ENCODE results near the gene SLC27A1.
"Not testable (repeated sequence)": the region's sequence is repeated elsewhere in the genome, so short reads cannot be mapped to it uniquely, and the experiment has no call there.

DNA sequence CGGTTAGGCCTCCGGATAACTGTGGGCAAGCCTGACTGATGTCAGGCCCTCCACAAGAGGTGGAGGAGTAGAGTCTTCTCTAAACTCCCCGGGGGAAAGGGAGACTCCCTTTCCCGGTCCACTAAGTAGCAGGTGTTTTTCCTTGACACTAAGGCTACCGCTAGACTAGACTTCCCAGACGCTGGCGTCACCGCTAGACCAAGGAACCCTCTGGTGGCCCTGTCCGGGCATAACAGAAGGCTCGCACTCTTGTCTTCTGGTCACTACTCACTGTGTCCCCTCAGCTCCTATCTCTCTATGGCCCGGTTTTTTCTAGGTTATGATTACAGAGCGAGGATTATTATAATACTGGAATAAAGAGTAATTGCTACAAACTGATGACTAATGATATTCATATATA is 28.7 kb downstream of the SLC27A1 start:
- not testable (repeated sequence) for TF ChIP-seq CTCF (IDR thresholded peaks at IDR 0.05; ENCODE audit: insufficient read depth, low read depth, low read length); EZH2 (IDR thresholded peaks at IDR 0.05; ENCODE audit: insufficient read depth, low read length)
